GM23248 (cell line): ENCODE measurements around the gene PRPS1. TPM values are rescaled to one million over a fixed set of nuclear protein-coding genes. Genes with fewer than 3 reads are reported as not detected.

Experiments
- DNase-seq: peaks from one replicate; pipeline ENCODE4 v3.0.0-alpha.2; 2015
- H2AFZ ChIP-seq: fragments of 200-600 bp; sonication (generic); 2 replicates; pipeline ENCODE4 v1.6.1; 2016; ENCODE audit warnings: antibody characterized with exemption
- H3F3A ChIP-seq: fragments of 200-600 bp; sonication (generic); 2 replicates; pipeline ENCODE4 v1.6.1; 2016; ENCODE audit warnings: mild to moderate bottlenecking, antibody characterized with exemption, mixed run types; ENCODE audit not compliant: insufficient read depth
- H3K27ac ChIP-seq: fragments of 200-600 bp; sonication (generic); 2 replicates; pipeline ENCODE4 v1.5.1; 2016; ENCODE audit warnings: mild to moderate bottlenecking
- H3K27me3 ChIP-seq: fragments of 200-600 bp; sonication (generic); replicated peaks from 2 replicates; pipeline ENCODE4 v1.6.1; 2016; ENCODE audit warnings: mild to moderate bottlenecking; ENCODE audit not compliant: insufficient read depth
- H3K36me3 ChIP-seq: fragments of 200-600 bp; sonication (generic); 2 replicates; pipeline ENCODE4 v1.6.1; 2016; ENCODE audit warnings: low read depth, mild to moderate bottlenecking
- H3K4me1 ChIP-seq: fragments of 200-600 bp; sonication (generic); 2 replicates; pipeline ENCODE4 v1.6.1; 2016; ENCODE audit warnings: mild to moderate bottlenecking; ENCODE audit not compliant: insufficient read depth
- H3K4me2 ChIP-seq: fragments of 200-600 bp; sonication (generic); one replicate; pipeline ENCODE4 v1.6.1; 2016; ENCODE audit warnings: mild to moderate bottlenecking; ENCODE audit not compliant: unreplicated experiment
- H3K4me3 ChIP-seq: fragments of 200-600 bp; sonication (generic); 2 replicates; pipeline ENCODE4 v1.5.1; 2016; ENCODE audit warnings: mild to moderate bottlenecking
- H3K79me2 ChIP-seq: fragments of 200-600 bp; sonication (generic); 2 replicates; pipeline ENCODE4 v1.6.1; 2016; ENCODE audit warnings: mild to moderate bottlenecking; ENCODE audit not compliant: insufficient read depth
- H3K9ac ChIP-seq: fragments of 200-600 bp; sonication (generic); 2 replicates; pipeline ENCODE4 v1.6.1; 2016; ENCODE audit warnings: mild to moderate bottlenecking
- H3K9me2 ChIP-seq: fragments of 200-600 bp; sonication (generic); 2 replicates; pipeline ENCODE4 v1.6.1; 2016; ENCODE audit warnings: mixed run types, mild to moderate bottlenecking, moderate library complexity; ENCODE audit not compliant: insufficient read depth
- H3K9me3 ChIP-seq: fragments of 200-600 bp; sonication (generic); one replicate; pipeline ENCODE4 v1.6.1; 2017; ENCODE audit warnings: low read depth
- H4K20me1 ChIP-seq: fragments of 200-600 bp; sonication (generic); 2 replicates; pipeline ENCODE4 v1.6.0; 2016; ENCODE audit not compliant: insufficient read depth
- EZH2 ChIP-seq: fragments of 200-600 bp; sonication (generic); IDR thresholded peaks from 2 replicates; pipeline ENCODE4 v1.6.1; 2018; ENCODE audit warnings: antibody characterized with exemption, mild to moderate bottlenecking; ENCODE audit not compliant: insufficient read depth, poor library complexity, severe bottlenecking
- EZH2phosphoT487 ChIP-seq: fragments of 200-600 bp; sonication (generic); IDR thresholded peaks from 2 replicates; pipeline ENCODE4 v1.6.1; 2018; ENCODE audit warnings: antibody characterized with exemption, moderate library complexity, mild to moderate bottlenecking, low read depth; ENCODE audit not compliant: insufficient read depth
- WGBS, 2 experiments: methylation state at CpG; one replicate each; pipeline ENCODE4 v1.1.6; 2015 to 2017; ENCODE audit warnings: low lambda C conversion rate in 2 of 2, low coverage in 1 of 2; ENCODE audit errors: missing lambda C conversion rate in 2 of 2; 5-methylcytosine and 5-hydroxymethylcytosine counted together
- in situ Hi-C: fragments of 300-500 bp; cut with MboI; formaldehyde crosslinking; loops from 2 replicates; pipeline ENCODE4 v1.15.0; 2020
- polyA plus RNA-seq: library from polyadenylated mRNA; unstranded; fragments of >200 nt; fragmentation: Nextera tagmentation; extraction: Ambion mirVana; gene quantifications from 2 replicates; pipeline ENCODE4 v1.2.1, GENCODE V29; 2016
- total RNA-seq: library from RNA; depleted of rRNA; stranded (reverse); fragments of >200 nt; shearing (Covaris generic); gene quantifications from 2 replicates; pipeline ENCODE4 v1.2.3, GENCODE V29; 2014

Gene PRPS1
- total and polyA plus RNA-seq, 2 experiments from 2014 or later = 76.7 to 87.7 TPM

DNA sequence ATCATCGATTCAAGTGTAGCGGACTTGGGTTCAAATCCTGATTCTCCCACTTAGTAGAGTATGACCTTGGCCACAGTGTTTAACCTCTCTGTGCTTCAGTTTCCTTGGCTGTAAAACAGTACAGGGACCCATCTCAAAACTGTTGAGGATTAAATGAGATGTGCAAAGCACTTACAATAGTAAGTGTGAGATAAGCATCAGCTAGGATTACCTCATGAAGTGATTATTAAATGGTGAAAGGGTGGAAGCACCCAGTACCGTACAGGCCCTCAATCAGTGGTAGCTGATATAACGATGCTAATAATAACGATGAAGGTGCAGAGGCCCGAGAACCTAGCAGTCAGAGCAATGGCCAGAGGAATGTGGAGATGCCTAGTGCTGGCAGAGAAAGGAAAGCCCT is 45.1 kb downstream of the PRPS1 start:
- no peaks in the 10 kb centered on the region for H3K9me3 ChIP-seq
- peaks cover 35% of the 10 kb centered on the region for H3K4me1 ChIP-seq
- H3K9me2 ChIP-seq = no peaks in the 10 kb centered on the region
- H3K36me3 ChIP-seq = no peaks in the 10 kb centered on the region
- H3K27ac ChIP-seq = peak overlapping the region; percentile 96
- WGBS, 2 experiments = 40 to 52% methylated on average over 5 to 6 of the region's 6 CpGs
- no peak for TF ChIP-seq EZH2phosphoT487
- no peak for TF ChIP-seq EZH2
- peak overlapping the region; percentile 18; the same call in 1 of the 2 replicates for H3K4me3 ChIP-seq
- H3K79me2 ChIP-seq = no peaks in the 10 kb centered on the region
- no peaks in the 10 kb centered on the region for H3K27me3 ChIP-seq
- H2AFZ ChIP-seq = no peak overlapping the region; the same call in 1 of the 2 replicates
- H3K9ac ChIP-seq = peak overlapping the region; percentile 90
- H3F3A ChIP-seq = 0 out of 2 replicates have a peak, but pooled peaks cover 9% of the 10 kb centered on the region
- peak overlapping the region; percentile 7 for H3K4me2 ChIP-seq
- in situ Hi-C loops = loop anchor here (25.0 kb wide), 1 partner anchor 214 kb away; no protein-coding TSS in a partner anchor
- peak; percentile 16 for DNase-seq
- H4K20me1 ChIP-seq = no peaks in the 10 kb centered on the region

DNA sequence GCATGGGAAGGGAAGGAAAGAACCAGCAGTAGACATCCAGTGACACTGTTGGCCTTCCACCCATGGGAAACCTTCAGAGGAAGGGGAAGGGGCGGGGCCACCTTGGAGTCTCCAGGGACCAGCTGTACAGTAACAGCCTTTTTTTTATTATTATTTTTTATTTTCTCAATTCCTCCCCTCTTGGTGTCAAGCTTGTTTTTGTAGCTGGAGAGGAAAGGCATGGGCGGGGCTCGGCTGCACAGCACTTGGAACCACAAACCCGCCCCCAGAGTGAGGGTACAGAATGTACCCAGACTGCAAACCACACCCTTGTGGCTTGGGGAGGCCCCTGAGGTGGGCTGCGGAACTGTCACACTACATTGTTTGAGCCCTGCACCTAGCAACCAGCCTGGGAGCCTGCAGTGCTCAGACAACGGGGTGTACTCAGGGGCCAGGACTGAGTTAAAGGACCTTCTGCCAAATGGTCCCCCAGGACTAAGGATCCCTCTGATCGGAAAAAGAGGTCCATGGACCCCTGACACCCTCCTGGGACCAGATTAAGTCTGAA is 45.7 kb downstream of the PRPS1 start:
- no peaks in the 10 kb centered on the region for H3K36me3 ChIP-seq
- H3K9ac ChIP-seq = peak overlapping the region; percentile 90
- H2AFZ ChIP-seq = 0 out of 2 replicates have a peak overlapping the region, but pooled peaks have one; percentile 41
- peak; percentile 59 for DNase-seq
- in situ Hi-C loops = loop anchor here (25.0 kb wide), 1 partner anchor 213 kb away; no protein-coding TSS in a partner anchor
- H3F3A ChIP-seq = 0 out of 2 replicates have a peak, but pooled peaks cover 9% of the 10 kb centered on the region
- no peaks in the 10 kb centered on the region for H3K27me3 ChIP-seq
- H3K9me2 ChIP-seq = no peaks in the 10 kb centered on the region
- H3K4me2 ChIP-seq = no peak overlapping the region
- H4K20me1 ChIP-seq = no peaks in the 10 kb centered on the region
- H3K9me3 ChIP-seq = no peaks in the 10 kb centered on the region
- peaks cover 35% of the 10 kb centered on the region for H3K4me1 ChIP-seq
- TF ChIP-seq EZH2phosphoT487 (no peak), EZH2 (no peak)
- 11 to 23% methylated on average over 4 to 6 of the region's 7 CpGs for WGBS, 2 experiments
- peak overlapping the region; percentile 96 for H3K27ac ChIP-seq
- no peak overlapping the region for H3K4me3 ChIP-seq
- no peaks in the 10 kb centered on the region for H3K79me2 ChIP-seq

DNA sequence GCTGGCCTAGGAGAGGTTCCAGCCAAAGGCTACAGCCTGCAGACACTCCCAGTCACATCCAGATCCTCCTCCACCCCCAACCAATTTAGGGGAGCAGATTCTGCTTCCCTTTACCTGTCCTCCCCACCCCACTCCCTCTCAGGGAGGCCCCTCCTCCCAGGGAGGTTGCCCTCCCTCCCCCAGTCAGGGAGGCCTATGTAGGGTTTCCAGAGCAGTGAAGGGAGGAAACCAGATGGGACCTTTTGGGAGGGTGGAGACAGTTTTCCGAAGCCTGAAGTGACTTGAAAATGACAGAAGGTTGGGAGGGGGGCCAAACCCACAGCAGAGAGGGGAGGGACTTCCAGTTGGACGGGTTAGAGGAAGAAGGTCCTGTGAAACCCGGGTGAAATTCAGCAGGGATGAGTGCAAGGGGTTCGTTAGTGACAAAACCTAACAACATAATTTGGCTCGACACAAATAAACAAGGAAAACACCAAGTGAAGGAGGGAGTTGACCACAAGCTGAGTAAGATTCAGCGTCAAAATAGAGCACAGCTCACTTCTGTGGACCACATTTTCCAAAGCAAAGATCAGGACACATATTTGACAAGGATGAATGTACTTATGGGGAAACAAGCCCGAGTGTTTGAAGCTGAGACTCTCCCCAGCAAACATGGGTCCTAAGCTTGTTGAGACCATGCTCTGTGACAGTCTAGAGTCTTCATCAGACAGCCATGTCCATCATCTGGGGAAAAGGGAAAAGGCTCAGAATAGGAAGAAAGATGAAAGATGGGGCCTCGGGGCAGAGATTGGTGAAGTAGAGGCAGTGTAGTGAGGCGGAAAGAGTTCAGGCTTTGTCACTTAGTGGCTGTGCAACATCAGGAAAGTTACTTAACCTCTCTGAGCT is 46.4 kb downstream of the PRPS1 start:
- peak; percentile 75 for DNase-seq
- Histone ChIP-seq H3F3A (0 out of 2 replicates have a peak, but pooled peaks cover 9% of the 10 kb centered on the region), H4K20me1 (no peaks in the 10 kb centered on the region), H3K9ac (peak overlapping the region; percentile 90), H3K4me1 (peaks cover 35% of the 10 kb centered on the region), H3K9me3 (no peaks in the 10 kb centered on the region), H3K27me3 (no peaks in the 10 kb centered on the region), H3K36me3 (no peaks in the 10 kb centered on the region), H3K4me2 (peak overlapping the region; percentile 5), H3K9me2 (no peaks in the 10 kb centered on the region), H3K4me3 (no peak overlapping the region), H3K79me2 (no peaks in the 10 kb centered on the region), H2AFZ (0 out of 2 replicates have a peak overlapping the region, but pooled peaks have one; percentile 41), H3K27ac (peak overlapping the region; percentile 96)
- in situ Hi-C loops = loop anchor here (25.0 kb wide), 1 partner anchor 213 kb away; no protein-coding TSS in a partner anchor
- 4 to 5% methylated on average over 8 to 9 of the region's 9 CpGs for WGBS, 2 experiments
- TF ChIP-seq EZH2phosphoT487 (no peak), EZH2 (no peak)

DNA sequence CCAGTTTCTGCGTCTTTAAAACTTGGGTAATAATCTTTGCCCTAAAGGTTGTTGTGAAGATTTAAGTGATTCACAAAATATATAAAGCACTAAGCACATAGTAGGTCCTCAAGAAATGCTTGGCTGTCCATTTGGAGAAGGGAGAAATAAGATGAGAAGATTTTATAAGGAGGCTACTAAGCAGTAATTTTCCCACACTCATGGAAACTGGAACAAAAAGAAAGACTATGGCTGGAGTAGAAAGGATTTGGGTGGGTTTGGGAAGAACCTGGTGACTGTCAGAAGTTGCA is 47.0 kb downstream of the PRPS1 start:
- H3K27ac ChIP-seq = peak overlapping the region; percentile 96
- peak overlapping the region; percentile 90 for H3K9ac ChIP-seq
- no peak for TF ChIP-seq EZH2phosphoT487
- TF ChIP-seq EZH2 = no peak
- H3F3A ChIP-seq = 0 out of 2 replicates have a peak, but pooled peaks cover 9% of the 10 kb centered on the region
- H3K36me3 ChIP-seq = no peaks in the 10 kb centered on the region
- H2AFZ ChIP-seq = no peak overlapping the region
- H3K9me2 ChIP-seq = no peaks in the 10 kb centered on the region
- H3K79me2 ChIP-seq = no peaks in the 10 kb centered on the region
- peaks cover 35% of the 10 kb centered on the region for H3K4me1 ChIP-seq
- peak overlapping the region; percentile 90 for H3K4me2 ChIP-seq
- H3K4me3 ChIP-seq = no peak overlapping the region
- WGBS, 2 experiments = 8 to 38% methylated on average over 1 of the region's 1 CpG
- H3K27me3 ChIP-seq = no peaks in the 10 kb centered on the region
- no peaks in the 10 kb centered on the region for H3K9me3 ChIP-seq
- in situ Hi-C loops = no loop called here
- no peaks in the 10 kb centered on the region for H4K20me1 ChIP-seq
- no peak for DNase-seq
